WTC11 (cell line): ENCODE data around the gene HDAC7. TPM values are rescaled to one million over a fixed set of nuclear protein-coding genes. Genes with fewer than 3 reads are reported as not detected.

Experiments used
- ATAC-seq: fragments of 200-7000 bp; cut with Tn5 transposase; 2 replicates; pipeline ENCODE4 v1.10.0; 2021; ENCODE audit warnings: mild to moderate bottlenecking, moderate library complexity
- CTCF ChIA-PET: fragments of 300-600 bp; sonication (Branson Sonifier 250); formaldehyde crosslinking; loops from one replicate; lab custom pipeline; 2021; ENCODE audit warnings: antibody characterized with exemption; lab: Charles Lee
- POLR2A ChIA-PET: fragments of 350-600 bp; sonication (Branson Sonifier 250); formaldehyde crosslinking; loops from one replicate; lab custom pipeline; 2021; ENCODE audit warnings: antibody characterized with exemption; lab: Charles Lee
- DNase-seq: peaks from one replicate; pipeline ENCODE4 v3.0.0; 2021; ENCODE audit warnings: low spot score
- H3K27ac Mint-ChIP-seq: 2 replicates; pipeline ENCODE4 v1.8.0; 2021; ENCODE audit warnings: mixed read lengths
- H3K27me3 Mint-ChIP-seq: 2 replicates; pipeline ENCODE4 v1.8.0; 2021; ENCODE audit warnings: low read depth, mild to moderate bottlenecking, moderate library complexity, mixed read lengths
- H3K36me3 Mint-ChIP-seq: 2 replicates; pipeline ENCODE4 v1.8.0; 2021; ENCODE audit warnings: mixed read lengths
- H3K4me1 Mint-ChIP-seq: 2 replicates; pipeline ENCODE4 v1.8.0; 2022; ENCODE audit warnings: mixed read lengths
- H3K4me3 Mint-ChIP-seq: 2 replicates; pipeline ENCODE4 v1.8.0; 2021; ENCODE audit warnings: mild to moderate bottlenecking, moderate library complexity, mixed read lengths
- H3K9me3 Mint-ChIP-seq: 2 replicates; pipeline ENCODE4 v1.8.0; 2021; ENCODE audit warnings: mixed read lengths
- AFF4 ChIP-seq: sonication (generic); formaldehyde crosslinking; IDR thresholded peaks from 2 replicates; pipeline ENCODE4 v1.8.1; 2023; ENCODE audit warnings: mild to moderate bottlenecking, missing genetic modification reagents, borderline replicate concordance
- CDX4 ChIP-seq: fragments of 250-450 bp; sonication (Bioruptor Pico); IDR thresholded peaks from 2 replicates; pipeline ENCODE4 v1.9.0; 2021; ENCODE audit warnings: moderate library complexity, mild to moderate bottlenecking, inconsistent platforms, borderline replicate concordance
- GABPB1 ChIP-seq: sonication (generic); formaldehyde crosslinking; IDR thresholded peaks from 2 replicates; pipeline ENCODE4 v1.8.1; 2023; ENCODE audit warnings: mild to moderate bottlenecking, missing genetic modification reagents
- IRF1 ChIP-seq: sonication (generic); formaldehyde crosslinking; IDR thresholded peaks from 2 replicates; pipeline ENCODE4 v1.8.0; 2023; ENCODE audit warnings: missing genetic modification reagents
- KAT7 ChIP-seq: sonication (generic); formaldehyde crosslinking; IDR thresholded peaks from 2 replicates; pipeline ENCODE4 v1.8.1; 2023; ENCODE audit warnings: missing genetic modification reagents, mild to moderate bottlenecking, borderline replicate concordance
- MYBL2 ChIP-seq: sonication (generic); formaldehyde crosslinking; IDR thresholded peaks from 2 replicates; pipeline ENCODE4 v1.8.1; 2023; ENCODE audit warnings: mild to moderate bottlenecking, moderate library complexity, missing genetic modification reagents
- NFE2L1 ChIP-seq: sonication (generic); formaldehyde crosslinking; IDR thresholded peaks from 2 replicates; pipeline ENCODE4 v1.8.1; 2023; ENCODE audit warnings: missing genetic modification reagents
- NFYB ChIP-seq: sonication (generic); formaldehyde crosslinking; conservative IDR thresholded peaks from 2 replicates; pipeline ENCODE4 v1.8.0; 2022; ENCODE audit warnings: low read depth, missing genetic modification reagents
- RORB ChIP-seq: fragments of 250-450 bp; sonication (Bioruptor Pico); IDR thresholded peaks from 2 replicates; pipeline ENCODE4 v1.9.0; 2021; ENCODE audit warnings: mild to moderate bottlenecking
- SOX15 ChIP-seq: fragments of 250-450 bp; sonication (Bioruptor Pico); IDR thresholded peaks from 2 replicates; pipeline ENCODE4 v1.9.0; 2021; ENCODE audit warnings: mild to moderate bottlenecking
- TCF7 ChIP-seq: sonication (generic); formaldehyde crosslinking; IDR thresholded peaks from 2 replicates; pipeline ENCODE4 v1.8.0; 2022; ENCODE audit warnings: mild to moderate bottlenecking, low read depth, missing genetic modification reagents, moderate library complexity
- TEAD4 ChIP-seq: sonication (generic); formaldehyde crosslinking; IDR thresholded peaks from 2 replicates; pipeline ENCODE4 v1.8.0; 2022; ENCODE audit warnings: mild to moderate bottlenecking, missing genetic modification reagents
- USF1 ChIP-seq: sonication (generic); formaldehyde crosslinking; IDR thresholded peaks from 2 replicates; pipeline ENCODE4 v1.8.0; 2022; ENCODE audit warnings: mild to moderate bottlenecking, missing genetic modification reagents
- ZNF232 ChIP-seq: sonication (generic); formaldehyde crosslinking; IDR thresholded peaks from 2 replicates; pipeline ENCODE4 v1.8.0; 2022; ENCODE audit warnings: mild to moderate bottlenecking, missing genetic modification reagents
- ZNF396 ChIP-seq: fragments of 250-450 bp; sonication (Bioruptor Pico); IDR thresholded peaks from 2 replicates; pipeline ENCODE4 v1.8.0; 2021; ENCODE audit warnings: mild to moderate bottlenecking, moderate library complexity, borderline replicate concordance
- ZNF423 ChIP-seq: fragments of 250-450 bp; sonication (Bioruptor Pico); IDR thresholded peaks from 2 replicates; pipeline ENCODE4 v2.1.2; 2022; ENCODE audit warnings: mild to moderate bottlenecking, moderate library complexity
- total RNA-seq: library from RNA; stranded (reverse); gene quantifications from 3 replicates; pipeline ENCODE4 v1.2.3, GENCODE V29; 2021
- TF ChIP-seq, protein P1 (sequence below): fragments of 250-450 bp; sonication (Bioruptor Pico); conservative IDR thresholded peaks from 2 replicates; pipeline ENCODE4 v1.9.0; 2021; ENCODE audit warnings: mild to moderate bottlenecking
- TF ChIP-seq, protein P2 (sequence below): sonication (generic); formaldehyde crosslinking; IDR thresholded peaks from 2 replicates; pipeline ENCODE4 v1.8.0; 2023; ENCODE audit warnings: mild to moderate bottlenecking, missing genetic modification reagents
- TF ChIP-seq, protein P3 (sequence below): fragments of 250-450 bp; sonication (Bioruptor Pico); IDR thresholded peaks from 2 replicates; pipeline ENCODE4 v1.9.0; 2021; ENCODE audit warnings: mild to moderate bottlenecking
- TF ChIP-seq, protein P4 (sequence below): sonication (generic); formaldehyde crosslinking; IDR thresholded peaks from 2 replicates; pipeline ENCODE4 v1.8.1; 2022; ENCODE audit warnings: low read depth, missing genetic modification reagents, borderline replicate concordance

The HDAC7 gene
- total RNA-seq, 1 experiment from 2014 or later = 111 TPM

- no peaks in the 10 kb centered on the region; the same call in 1 of the 2 replicates for H3K27me3 Mint-ChIP-seq
- no peak overlapping the region for H3K27ac Mint-ChIP-seq
- TF ChIP-seq, protein P1, sequence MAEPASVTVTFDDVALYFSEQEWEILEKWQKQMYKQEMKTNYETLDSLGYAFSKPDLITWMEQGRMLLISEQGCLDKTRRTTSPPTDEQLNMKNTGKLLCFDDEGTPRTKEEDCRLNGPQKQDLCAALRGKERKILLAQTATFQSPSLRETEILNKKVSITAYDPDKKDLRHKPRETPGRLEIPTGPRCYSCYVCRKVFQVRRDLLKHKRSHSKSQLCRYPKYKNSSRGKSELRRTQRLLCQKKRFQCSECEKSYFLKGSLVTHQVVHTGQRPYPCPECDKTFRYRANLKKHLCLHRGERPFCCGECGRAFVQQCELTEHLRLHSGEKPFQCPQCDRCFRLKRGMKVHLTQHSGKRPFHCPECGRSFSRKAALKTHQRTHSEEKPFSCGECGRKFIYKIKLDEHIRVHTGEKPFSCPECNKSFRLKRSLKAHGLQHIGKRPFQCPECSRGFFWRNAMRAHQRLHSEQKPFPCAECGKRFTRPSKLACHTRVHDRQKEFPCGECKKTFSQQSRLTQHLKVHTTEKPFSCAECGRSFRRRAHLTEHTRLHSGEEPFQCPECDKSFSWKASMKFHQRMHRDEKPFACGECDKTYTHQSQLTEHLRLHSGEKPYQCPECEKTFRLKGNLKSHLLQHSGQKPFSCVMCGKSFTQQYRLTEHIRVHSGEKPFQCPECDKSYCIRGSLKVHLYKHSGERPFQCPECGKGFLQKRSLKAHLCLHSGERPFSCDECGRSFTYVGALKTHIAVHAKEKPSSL (CRISPR knock-in tag) = no peak
- TF ChIP-seq, protein P2, sequence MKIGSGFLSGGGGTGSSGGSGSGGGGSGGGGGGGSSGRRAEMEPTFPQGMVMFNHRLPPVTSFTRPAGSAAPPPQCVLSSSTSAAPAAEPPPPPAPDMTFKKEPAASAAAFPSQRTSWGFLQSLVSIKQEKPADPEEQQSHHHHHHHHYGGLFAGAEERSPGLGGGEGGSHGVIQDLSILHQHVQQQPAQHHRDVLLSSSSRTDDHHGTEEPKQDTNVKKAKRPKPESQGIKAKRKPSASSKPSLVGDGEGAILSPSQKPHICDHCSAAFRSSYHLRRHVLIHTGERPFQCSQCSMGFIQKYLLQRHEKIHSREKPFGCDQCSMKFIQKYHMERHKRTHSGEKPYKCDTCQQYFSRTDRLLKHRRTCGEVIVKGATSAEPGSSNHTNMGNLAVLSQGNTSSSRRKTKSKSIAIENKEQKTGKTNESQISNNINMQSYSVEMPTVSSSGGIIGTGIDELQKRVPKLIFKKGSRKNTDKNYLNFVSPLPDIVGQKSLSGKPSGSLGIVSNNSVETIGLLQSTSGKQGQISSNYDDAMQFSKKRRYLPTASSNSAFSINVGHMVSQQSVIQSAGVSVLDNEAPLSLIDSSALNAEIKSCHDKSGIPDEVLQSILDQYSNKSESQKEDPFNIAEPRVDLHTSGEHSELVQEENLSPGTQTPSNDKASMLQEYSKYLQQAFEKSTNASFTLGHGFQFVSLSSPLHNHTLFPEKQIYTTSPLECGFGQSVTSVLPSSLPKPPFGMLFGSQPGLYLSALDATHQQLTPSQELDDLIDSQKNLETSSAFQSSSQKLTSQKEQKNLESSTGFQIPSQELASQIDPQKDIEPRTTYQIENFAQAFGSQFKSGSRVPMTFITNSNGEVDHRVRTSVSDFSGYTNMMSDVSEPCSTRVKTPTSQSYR (CRISPR knock-in tag) = no peak
- TF ChIP-seq SOX15 (CRISPR knock-in tag) (no peak), AFF4 (CRISPR knock-in tag) (no peak), TCF7 (CRISPR knock-in tag) (no peak), ZNF232 (no peak), CDX4 (CRISPR knock-in tag) (no peak), NFE2L1 (CRISPR knock-in tag) (no peak), TEAD4 (CRISPR knock-in tag) (no peak), USF1 (no peak), RORB (CRISPR knock-in tag) (no peak), IRF1 (no peak), ZNF396 (CRISPR knock-in tag) (no peak), KAT7 (CRISPR knock-in tag) (no peak), NFYB (CRISPR knock-in tag) (no peak), ZNF423 (CRISPR knock-in tag) (no peak), MYBL2 (CRISPR knock-in tag) (no peak), GABPB1 (CRISPR knock-in tag) (no peak)
- TF ChIP-seq, protein P3, sequence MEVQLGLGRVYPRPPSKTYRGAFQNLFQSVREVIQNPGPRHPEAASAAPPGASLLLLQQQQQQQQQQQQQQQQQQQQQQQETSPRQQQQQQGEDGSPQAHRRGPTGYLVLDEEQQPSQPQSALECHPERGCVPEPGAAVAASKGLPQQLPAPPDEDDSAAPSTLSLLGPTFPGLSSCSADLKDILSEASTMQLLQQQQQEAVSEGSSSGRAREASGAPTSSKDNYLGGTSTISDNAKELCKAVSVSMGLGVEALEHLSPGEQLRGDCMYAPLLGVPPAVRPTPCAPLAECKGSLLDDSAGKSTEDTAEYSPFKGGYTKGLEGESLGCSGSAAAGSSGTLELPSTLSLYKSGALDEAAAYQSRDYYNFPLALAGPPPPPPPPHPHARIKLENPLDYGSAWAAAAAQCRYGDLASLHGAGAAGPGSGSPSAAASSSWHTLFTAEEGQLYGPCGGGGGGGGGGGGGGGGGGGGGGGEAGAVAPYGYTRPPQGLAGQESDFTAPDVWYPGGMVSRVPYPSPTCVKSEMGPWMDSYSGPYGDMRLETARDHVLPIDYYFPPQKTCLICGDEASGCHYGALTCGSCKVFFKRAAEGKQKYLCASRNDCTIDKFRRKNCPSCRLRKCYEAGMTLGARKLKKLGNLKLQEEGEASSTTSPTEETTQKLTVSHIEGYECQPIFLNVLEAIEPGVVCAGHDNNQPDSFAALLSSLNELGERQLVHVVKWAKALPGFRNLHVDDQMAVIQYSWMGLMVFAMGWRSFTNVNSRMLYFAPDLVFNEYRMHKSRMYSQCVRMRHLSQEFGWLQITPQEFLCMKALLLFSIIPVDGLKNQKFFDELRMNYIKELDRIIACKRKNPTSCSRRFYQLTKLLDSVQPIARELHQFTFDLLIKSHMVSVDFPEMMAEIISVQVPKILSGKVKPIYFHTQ (CRISPR knock-in tag) = no peak
- TF ChIP-seq, protein P4, sequence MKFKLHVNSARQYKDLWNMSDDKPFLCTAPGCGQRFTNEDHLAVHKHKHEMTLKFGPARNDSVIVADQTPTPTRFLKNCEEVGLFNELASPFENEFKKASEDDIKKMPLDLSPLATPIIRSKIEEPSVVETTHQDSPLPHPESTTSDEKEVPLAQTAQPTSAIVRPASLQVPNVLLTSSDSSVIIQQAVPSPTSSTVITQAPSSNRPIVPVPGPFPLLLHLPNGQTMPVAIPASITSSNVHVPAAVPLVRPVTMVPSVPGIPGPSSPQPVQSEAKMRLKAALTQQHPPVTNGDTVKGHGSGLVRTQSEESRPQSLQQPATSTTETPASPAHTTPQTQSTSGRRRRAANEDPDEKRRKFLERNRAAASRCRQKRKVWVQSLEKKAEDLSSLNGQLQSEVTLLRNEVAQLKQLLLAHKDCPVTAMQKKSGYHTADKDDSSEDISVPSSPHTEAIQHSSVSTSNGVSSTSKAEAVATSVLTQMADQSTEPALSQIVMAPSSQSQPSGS = no peak
- no peak for ATAC-seq
- DNase-seq = no peak
- CTCF ChIA-PET = interaction anchor here (0.7 to 1.8 kb wide), 6 partner anchors 21 to 118 kb away, joined by 4 to 7 read pairs (median 5); partner anchors contain the start of gene VDR
- peaks cover 50% of the 10 kb centered on the region for H3K36me3 Mint-ChIP-seq
- no peak overlapping the region for H3K4me3 Mint-ChIP-seq
- POLR2A ChIA-PET = no interaction called here
- no peaks in the 10 kb centered on the region for H3K9me3 Mint-ChIP-seq
- no peaks in the 10 kb centered on the region for H3K4me1 Mint-ChIP-seq
Measured at GRCh38 chr12:47786662-47787280, 32.9 kb downstream of the HDAC7 start.
